SK-N-SH (cell line): ENCODE data around the gene TKT.

ENCODE experiments used
- CTCF ChIP-seq: fragments of 200-600 bp; sonication (generic); IDR thresholded peaks from 2 replicates; pipeline ENCODE4 v1.6.1; 2017; ENCODE audit warnings: antibody characterized with exemption, mild to moderate bottlenecking, moderate library complexity
- FOXM1 ChIP-seq: IDR thresholded peaks from 2 replicates; pipeline ENCODE4 v1.4.0; 2012; ENCODE audit warnings: low read depth, mild to moderate bottlenecking

- no peak for TF ChIP-seq CTCF
- no peak for TF ChIP-seq FOXM1
Observed at GRCh38 chr3:53282581-53282980, 26.8 kb upstream of the TKT start.
